CD4-positive, alpha-beta T cell (primary cell): ENCODE measurements around the gene TCF7L2. TPM values are rescaled to one million over a fixed set of nuclear protein-coding genes. Genes with fewer than 3 reads are reported as not detected.

Experiments used
- ATAC-seq: fragments of 200-7000 bp; cut with Tn5 transposase; one replicate; pipeline ENCODE4 v1.10.0; 2022; ENCODE audit warnings: mild to moderate bottlenecking; ENCODE audit not compliant: poor library complexity
- CTCF ChIA-PET: fragments of 350-600 bp; sonication (Branson Sonifier 250); formaldehyde crosslinking; loops from one replicate; lab custom pipeline; 2021; ENCODE audit warnings: antibody characterized with exemption, inconsistent platforms; lab: Charles Lee
- POLR2A ChIA-PET: fragments of 350-600 bp; sonication (Branson Sonifier 250); formaldehyde crosslinking; loops from one replicate; lab custom pipeline; 2021; ENCODE audit warnings: antibody characterized with exemption, inconsistent platforms; lab: Charles Lee
- DNase-seq, 14 experiments: peaks; one replicate each; pipeline ENCODE4 v3.0.0-alpha.2; 2013 to 2020; ENCODE audit warnings: mixed read lengths in 2 of 14
- H3K27ac ChIP-seq, 2 donors: one replicate each; pipeline versions ENCODE4 v1.5.1 to v1.7.0; 2013; ENCODE audit warnings: low read length in 2 of 2, low read depth in 1 of 2, mild to moderate bottlenecking in 1 of 2
- H3K27me3 ChIP-seq, 2 experiments: 1 replicate in 1 of 2; 2 replicates in 1 of 2; pipeline versions ENCODE4 v1.6.1 to v1.7.0; 2013; ENCODE audit warnings: low read length in 2 of 2, control low read depth in 1 of 2, mild to moderate bottlenecking in 1 of 2, moderate library complexity in 1 of 2; ENCODE audit not compliant: insufficient read depth in 2 of 2, control insufficient read depth in 1 of 2
- H3K36me3 ChIP-seq: one replicate; pipeline ENCODE4 v1.6.1; 2013; ENCODE audit warnings: low read length, control low read depth; ENCODE audit not compliant: insufficient read depth
- H3K4me1 ChIP-seq: one replicate; pipeline ENCODE4 v1.6.1; 2013; ENCODE audit warnings: low read length, control low read depth; ENCODE audit not compliant: insufficient read depth
- H3K4me3 ChIP-seq: one replicate; pipeline ENCODE4 v1.5.1; 2013; ENCODE audit warnings: mild to moderate bottlenecking, low read length, moderate library complexity
- H3K9me3 ChIP-seq, 2 experiments: 1 replicate in 1 of 2; 2 replicates in 1 of 2; pipeline versions ENCODE4 v1.6.1 to v1.7.0; 2013; ENCODE audit warnings: low read length in 2 of 2, mild to moderate bottlenecking in 2 of 2, control low read depth in 1 of 2, moderate library complexity in 1 of 2; ENCODE audit not compliant: control insufficient read depth in 1 of 2, insufficient read depth in 1 of 2
- H3K27ac Mint-ChIP-seq: one replicate; pipeline ENCODE4 v1.8.0; 2020; ENCODE audit warnings: mixed read lengths
- H3K27me3 Mint-ChIP-seq: one replicate; pipeline ENCODE4 v1.8.0; 2021; ENCODE audit warnings: mixed read lengths
- H3K36me3 Mint-ChIP-seq: one replicate; pipeline ENCODE4 v1.8.0; 2021; ENCODE audit warnings: low read depth, mixed read lengths
- H3K4me1 Mint-ChIP-seq: one replicate; pipeline ENCODE4 v1.8.0; 2021; ENCODE audit warnings: low read depth, mixed read lengths
- H3K4me3 Mint-ChIP-seq: one replicate; pipeline ENCODE4 v1.8.0; 2020; ENCODE audit warnings: mild to moderate bottlenecking, mixed read lengths
- H3K9me3 Mint-ChIP-seq: one replicate; pipeline ENCODE4 v1.8.0; 2020; ENCODE audit warnings: mixed read lengths
- CTCF ChIP-seq: fragments of 200-600 bp; IDR thresholded peaks from one replicate; pipeline ENCODE4 v1.8.0; 2022; ENCODE audit warnings: antibody characterized with exemption, mild to moderate bottlenecking
- intact Hi-C, 2 experiments: fragments of 100-400 bp; cut with DNase I in 1 of 2; cut with micrococcal nuclease in 1 of 2; formaldehyde crosslinking; loops; one replicate each; pipeline versions ENCODE4 v1.15.1 to v1.9.0; 2023 to 2025; cut with DNase I, micrococcal nuclease
- total RNA-seq, 174 experiments: library from RNA in 2 of 174; stranded (reverse) in 2 of 174; gene quantifications; one replicate each; pipeline ENCODE4 v1.2.3 and lab custom pipeline; 2021 to 2026

TCF7L2 gene
- total RNA-seq, 2 experiments from 2014 or later, result 4.2 to 4.4 TPM

DNA sequence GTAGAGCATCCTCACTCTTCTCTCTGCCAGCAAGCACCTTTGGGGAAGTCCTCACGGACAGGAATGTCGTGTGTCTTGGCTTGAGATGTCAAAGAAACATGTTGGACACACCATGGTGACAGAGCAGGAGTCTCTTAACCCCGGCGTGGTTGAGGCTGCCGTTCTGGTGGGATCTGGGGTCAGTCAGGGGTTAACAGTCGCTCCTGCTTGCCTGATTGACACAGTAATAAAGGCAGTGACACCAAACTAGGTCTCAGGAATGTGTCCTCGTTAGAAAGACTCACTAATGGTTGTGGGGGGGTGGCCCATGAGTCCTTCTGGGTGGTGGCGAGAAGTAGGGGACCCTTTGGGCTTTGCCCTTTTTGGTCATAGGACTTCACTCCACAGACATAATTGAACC lies 69.0 kb downstream of the TCF7L2 start:
- no peak for DNase-seq
- H3K36me3 ChIP-seq, result no peaks in the 10 kb centered on the region
- intact Hi-C loops, result no loop called here
- no peak overlapping the region for H3K4me3 Mint-ChIP-seq
- H3K36me3 Mint-ChIP-seq, result no peaks in the 10 kb centered on the region
- no peaks in the 10 kb centered on the region for H3K4me1 ChIP-seq
- H3K27me3 Mint-ChIP-seq, result peaks cover 9% of the 10 kb centered on the region
- no peak for ATAC-seq
- no peaks in the 10 kb centered on the region for H3K27me3 ChIP-seq
- no peak overlapping the region for H3K27ac ChIP-seq
- H3K4me3 ChIP-seq, result no peak overlapping the region
- ChIA-PET POLR2A (no interaction called here), CTCF (no interaction called here)
- TF ChIP-seq CTCF, result no peak
- H3K4me1 Mint-ChIP-seq, result no peaks in the 10 kb centered on the region
- no peak overlapping the region for H3K27ac Mint-ChIP-seq
- H3K9me3 Mint-ChIP-seq, result no peaks in the 10 kb centered on the region
- no peaks in the 10 kb centered on the region for H3K9me3 ChIP-seq

DNA sequence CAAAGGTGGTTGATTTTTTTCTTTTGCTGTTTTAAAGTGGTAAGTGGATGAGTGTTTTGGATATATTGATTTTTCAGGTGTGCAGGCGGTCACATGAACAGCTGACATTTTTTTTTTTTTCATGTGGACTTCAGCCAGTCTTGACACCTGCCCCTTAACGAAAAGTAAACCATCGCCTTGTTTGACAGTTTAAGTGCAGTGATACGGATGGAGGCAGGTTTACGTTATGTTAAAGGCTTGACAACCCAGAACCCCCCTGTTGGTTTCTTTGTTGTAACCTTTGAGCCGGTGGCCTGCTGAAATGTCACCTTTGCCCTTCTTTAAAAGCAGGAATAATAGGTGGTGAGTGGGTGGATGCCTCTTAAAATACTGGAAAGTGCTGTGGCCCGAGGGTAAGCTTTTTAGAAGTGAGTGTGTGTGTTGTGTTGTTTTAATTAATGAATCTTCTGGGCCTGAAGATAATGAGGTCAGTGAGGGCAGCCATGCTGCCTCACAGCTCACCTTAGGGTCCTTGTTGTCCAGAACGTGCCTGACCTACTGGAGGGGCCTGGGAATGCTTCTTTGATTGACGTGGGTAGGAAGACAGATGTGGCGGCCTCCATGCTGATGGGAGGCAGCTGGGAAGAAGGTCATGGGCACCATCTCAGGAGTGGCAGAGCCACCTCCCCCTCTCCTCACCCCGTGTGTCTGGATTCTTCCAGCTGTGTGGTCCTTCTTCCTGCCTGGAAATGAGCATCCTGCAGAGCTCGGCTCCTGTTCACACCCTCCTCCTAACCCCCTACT lies 69.8 kb downstream of the TCF7L2 start:
- H3K36me3 Mint-ChIP-seq, result no peaks in the 10 kb centered on the region
- no peaks in the 10 kb centered on the region for H3K4me1 Mint-ChIP-seq
- H3K27ac Mint-ChIP-seq, result no peak overlapping the region
- no peak overlapping the region for H3K27ac ChIP-seq
- H3K9me3 Mint-ChIP-seq, result no peaks in the 10 kb centered on the region
- ATAC-seq, result no peak
- ChIA-PET CTCF (no interaction called here), POLR2A (no interaction called here)
- no peaks in the 10 kb centered on the region for H3K9me3 ChIP-seq
- no peak overlapping the region for H3K4me3 Mint-ChIP-seq
- intact Hi-C loops, result no loop called here
- H3K4me3 ChIP-seq, result no peak overlapping the region
- H3K27me3 Mint-ChIP-seq, result peaks cover 9% of the 10 kb centered on the region
- H3K27me3 ChIP-seq, result no peaks in the 10 kb centered on the region
- no peak for DNase-seq
- H3K4me1 ChIP-seq, result no peaks in the 10 kb centered on the region
- TF ChIP-seq CTCF, result no peak
- no peaks in the 10 kb centered on the region for H3K36me3 ChIP-seq

DNA sequence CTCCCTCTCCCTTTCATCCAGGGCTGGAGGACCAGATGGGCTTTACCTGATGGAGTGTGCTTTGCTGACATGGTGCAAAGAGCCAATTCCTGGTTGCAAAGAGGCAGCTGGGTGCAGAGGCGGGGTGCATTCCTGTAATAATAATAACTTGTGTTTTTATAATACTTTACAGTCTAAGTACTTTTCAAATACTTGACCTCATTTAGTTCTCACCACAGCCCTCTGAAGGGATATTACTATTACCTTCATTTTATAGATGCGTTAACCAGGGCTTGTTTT lies 70.4 kb downstream of the TCF7L2 start:
- intact Hi-C loops, result no loop called here
- ATAC-seq (no peak), DNase-seq (no peak)
- no peak overlapping the region for H3K4me3 Mint-ChIP-seq
- CTCF ChIA-PET, result no interaction called here
- no peaks in the 10 kb centered on the region for H3K4me1 Mint-ChIP-seq
- Histone ChIP-seq H3K36me3 (no peaks in the 10 kb centered on the region), H3K4me1 (no peaks in the 10 kb centered on the region), H3K27ac (no peak overlapping the region), H3K4me3 (no peak overlapping the region), H3K27me3 (no peaks in the 10 kb centered on the region), H3K9me3 (no peaks in the 10 kb centered on the region)
- no peaks in the 10 kb centered on the region for H3K9me3 Mint-ChIP-seq
- peaks cover 9% of the 10 kb centered on the region for H3K27me3 Mint-ChIP-seq
- H3K36me3 Mint-ChIP-seq, result no peaks in the 10 kb centered on the region
- no peak overlapping the region for H3K27ac Mint-ChIP-seq
- no peak for TF ChIP-seq CTCF
- POLR2A ChIA-PET, result interaction anchor here (0.6 kb wide), 1 partner anchor 1836 kb away, joined by 3 read pairs; no protein-coding TSS in a partner anchor
